Measurements from ENCODE around the gene FILIP1.

The FILIP1 gene

GRCh38 chr6:75249837-75250236 is 243.8 kb downstream of the FILIP1 start:
- no peak for DNase-seq

GRCh38 chr6:75246386-75246785 is 247.2 kb downstream of the FILIP1 start:
- DNase-seq, result no peak

- DNase-seq, result peak in 1 of 2 donors; percentile 51
Measured at GRCh38 chr6:75244063-75244584, 249.5 kb downstream of the FILIP1 start.

- DNase-seq, result peak; percentile 89 to 99
Measured at GRCh38 chr6:75243333-75244062, 250.1 kb downstream of the FILIP1 start, which contains the start of gene COX7A2. Gene COX7A2, minus strand, starts transcription at chr6:75243801. Its CDS starts 67 bp downstream, at chr6:75243734.
